ENCODE measurements around the gene CYP4F2.
"Not testable (repeated sequence)": the region's sequence is repeated elsewhere in the genome, so short reads cannot be mapped to it uniquely, and the experiment has no call there.

CYP4F2 gene, protein sequence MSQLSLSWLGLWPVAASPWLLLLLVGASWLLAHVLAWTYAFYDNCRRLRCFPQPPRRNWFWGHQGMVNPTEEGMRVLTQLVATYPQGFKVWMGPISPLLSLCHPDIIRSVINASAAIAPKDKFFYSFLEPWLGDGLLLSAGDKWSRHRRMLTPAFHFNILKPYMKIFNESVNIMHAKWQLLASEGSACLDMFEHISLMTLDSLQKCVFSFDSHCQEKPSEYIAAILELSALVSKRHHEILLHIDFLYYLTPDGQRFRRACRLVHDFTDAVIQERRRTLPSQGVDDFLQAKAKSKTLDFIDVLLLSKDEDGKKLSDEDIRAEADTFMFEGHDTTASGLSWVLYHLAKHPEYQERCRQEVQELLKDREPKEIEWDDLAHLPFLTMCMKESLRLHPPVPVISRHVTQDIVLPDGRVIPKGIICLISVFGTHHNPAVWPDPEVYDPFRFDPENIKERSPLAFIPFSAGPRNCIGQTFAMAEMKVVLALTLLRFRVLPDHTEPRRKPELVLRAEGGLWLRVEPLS

GRCh38 chr19:15897738-15898276 lies at the start of gene CYP4F2:
CYP4F2 (minus strand) TSS chr19:15898074; CDS start chr19:15897611, 463 bp downstream.
- DNase-seq (ENCODE audit: low read depth), result no peak

DNA sequence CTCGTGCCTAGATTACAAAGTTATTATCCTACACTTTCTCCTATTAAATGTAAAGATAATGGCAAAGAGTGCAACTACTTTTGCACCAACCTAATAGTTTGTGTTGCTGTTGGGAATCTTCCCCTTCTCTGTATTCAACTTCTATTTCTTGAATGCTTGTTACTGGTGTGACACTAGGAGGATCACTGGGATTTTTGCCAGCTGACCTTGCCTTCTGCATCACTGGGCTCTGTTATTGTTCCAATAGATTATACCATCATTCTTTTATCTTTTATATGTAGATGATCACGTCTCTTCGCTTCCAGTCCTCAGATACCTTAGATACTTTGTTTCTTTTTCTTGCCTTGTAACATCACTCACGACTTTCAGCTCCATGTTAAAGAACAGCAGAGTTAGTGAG lies 47.4 kb upstream of the CYP4F2 start:
- no peak for DNase-seq (ENCODE audit: low read depth)

GRCh38 chr19:15944401-15944800 lies 46.5 kb upstream of the CYP4F2 start:
- DNase-seq (ENCODE audit: low read depth), result no peak

DNA sequence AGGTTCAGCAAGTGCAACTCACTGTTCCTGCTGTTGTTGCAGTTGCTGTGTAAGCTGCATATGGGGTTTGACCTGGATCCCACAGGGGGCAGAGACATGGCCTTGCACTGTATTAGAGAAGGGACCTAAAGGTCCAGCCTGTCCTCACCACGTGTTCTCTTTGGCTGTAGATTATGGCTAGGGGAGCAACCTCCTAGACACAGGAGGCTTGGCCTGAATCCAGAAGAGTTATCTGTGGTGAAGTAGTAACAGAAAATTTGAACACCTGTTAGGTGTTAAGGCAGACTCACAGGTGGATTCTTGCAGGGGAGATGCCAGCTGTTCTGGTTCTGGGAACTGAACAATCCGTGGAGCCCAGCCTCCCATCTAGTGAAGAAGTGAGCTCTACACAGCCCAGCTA lies 39.9 kb upstream of the CYP4F2 start:
- no peak for DNase-seq (ENCODE audit: low read depth)

GRCh38 chr19:15936950-15937349 lies 39.1 kb upstream of the CYP4F2 start:
- DNase-seq (ENCODE audit: low read depth), result no peak

- no peak for DNase-seq (ENCODE audit: low read depth)
Observed at GRCh38 chr19:15936173-15936572, 38.3 kb upstream of the CYP4F2 start.

DNA sequence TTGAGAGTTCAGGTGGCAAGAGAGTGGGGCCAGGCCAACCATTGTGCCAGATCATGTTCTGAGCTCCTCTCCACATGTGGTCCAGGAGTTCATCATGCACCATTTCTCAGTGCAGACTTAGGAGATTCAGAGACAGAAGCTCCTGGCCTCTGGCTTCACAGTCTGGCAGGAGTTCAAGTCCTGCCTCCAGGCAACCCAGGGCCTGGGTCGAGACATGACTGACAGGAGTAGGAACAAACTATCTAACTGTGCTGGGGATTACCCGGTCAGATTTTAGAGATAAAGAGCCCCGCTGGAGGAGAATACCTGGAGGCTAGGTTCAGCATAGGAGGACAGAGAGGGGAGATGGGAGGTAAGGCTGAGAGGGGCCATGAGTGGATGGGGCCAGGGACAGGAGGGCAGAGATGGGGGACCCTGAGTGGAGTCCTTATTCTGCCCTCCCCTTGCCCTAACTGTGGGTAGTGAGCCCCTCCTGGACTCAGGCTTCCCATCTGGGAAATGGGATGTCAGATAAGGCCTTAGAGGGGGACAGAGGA lies 37.4 kb upstream of the CYP4F2 start:
- DNase-seq (ENCODE audit: low read depth), result no peak

- DNase-seq (ENCODE audit: low read depth), result no peak
Observed at GRCh38 chr19:15934332-15935078, 36.6 kb upstream of the CYP4F2 start, which contains the start of gene CYP4F11. CYP4F11 (minus strand) TSS chr19:15934529; CDS start chr19:15934408, 121 bp downstream.

GRCh38 chr19:15933761-15934331 lies 36.0 kb upstream of the CYP4F2 start:
- DNase-seq (ENCODE audit: low read depth), result not testable (repeated sequence)

- no peak for DNase-seq (ENCODE audit: low read depth)
Observed at GRCh38 chr19:15928321-15928720, 30.4 kb upstream of the CYP4F2 start.

GRCh38 chr19:15926484-15926883 lies 28.6 kb upstream of the CYP4F2 start:
- no peak for DNase-seq (ENCODE audit: low read depth)

GRCh38 chr19:15923702-15924101 lies 25.8 kb upstream of the CYP4F2 start:
- DNase-seq (ENCODE audit: low read depth), result no peak

DNA sequence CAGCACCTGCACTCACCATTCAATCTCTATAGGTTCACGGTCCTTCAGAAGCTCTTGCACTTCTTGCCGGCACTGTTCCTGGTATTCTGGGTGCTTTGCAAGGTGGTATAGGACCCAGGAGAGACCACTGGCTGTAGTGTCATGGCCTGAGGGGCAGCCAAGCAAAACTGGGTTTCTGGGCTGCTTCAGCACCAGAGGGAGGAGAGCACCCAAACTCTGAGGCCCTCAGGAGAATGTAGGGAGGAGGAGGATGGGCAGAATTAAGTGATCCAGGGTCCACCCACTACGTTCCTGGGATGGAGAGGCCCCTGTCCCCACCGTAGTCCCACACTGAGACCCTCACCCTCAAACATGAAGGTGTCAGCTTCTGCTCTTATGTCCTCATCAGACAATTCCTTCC lies 24.1 kb upstream of the CYP4F2 start:
- no peak for DNase-seq (ENCODE audit: low read depth)

DNA sequence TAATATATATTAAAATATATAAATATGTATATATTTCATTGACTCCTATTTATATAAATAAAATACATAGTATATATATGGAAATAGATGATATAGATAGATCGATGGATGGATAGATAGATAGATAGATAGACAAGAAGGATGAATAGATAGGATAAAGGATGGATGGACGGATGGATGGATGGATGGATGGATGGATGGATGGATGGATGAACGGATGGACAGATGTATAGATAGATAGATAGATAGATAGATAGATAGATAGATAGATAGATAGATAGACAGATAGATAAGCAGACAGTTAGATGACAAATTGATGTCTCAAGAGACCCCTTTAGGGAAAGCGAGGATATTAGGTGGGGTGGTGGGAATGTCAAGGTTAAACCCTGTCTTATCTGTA lies 21.4 kb upstream of the CYP4F2 start:
- no peak for DNase-seq (ENCODE audit: low read depth)

GRCh38 chr19:15915109-15915508 lies 17.2 kb upstream of the CYP4F2 start:
- DNase-seq (ENCODE audit: low read depth), result no peak

- no peak for DNase-seq (ENCODE audit: low read depth)
Observed at GRCh38 chr19:15913830-15914229, 16.0 kb upstream of the CYP4F2 start.

DNA sequence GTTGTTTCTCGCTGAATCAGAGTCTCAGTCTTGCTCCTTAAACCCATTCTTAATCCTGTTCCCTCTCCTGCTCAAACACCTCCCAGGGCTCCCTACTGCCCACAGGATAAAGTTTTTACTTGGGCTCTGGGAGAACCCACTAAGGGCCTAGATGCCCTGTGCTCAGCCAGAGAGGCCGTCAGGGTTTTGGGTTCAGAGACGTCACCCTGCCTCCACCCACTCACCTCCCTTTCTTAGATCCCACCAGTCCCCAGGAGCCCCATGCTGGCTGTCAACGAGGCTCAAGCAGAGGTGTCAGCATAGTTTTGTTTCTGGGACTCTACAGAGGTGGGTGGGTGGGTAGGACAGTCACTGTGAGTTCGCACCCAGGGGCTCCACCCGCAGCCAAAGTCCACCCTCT lies 15.5 kb upstream of the CYP4F2 start:
- no peak for DNase-seq (ENCODE audit: low read depth)

DNA sequence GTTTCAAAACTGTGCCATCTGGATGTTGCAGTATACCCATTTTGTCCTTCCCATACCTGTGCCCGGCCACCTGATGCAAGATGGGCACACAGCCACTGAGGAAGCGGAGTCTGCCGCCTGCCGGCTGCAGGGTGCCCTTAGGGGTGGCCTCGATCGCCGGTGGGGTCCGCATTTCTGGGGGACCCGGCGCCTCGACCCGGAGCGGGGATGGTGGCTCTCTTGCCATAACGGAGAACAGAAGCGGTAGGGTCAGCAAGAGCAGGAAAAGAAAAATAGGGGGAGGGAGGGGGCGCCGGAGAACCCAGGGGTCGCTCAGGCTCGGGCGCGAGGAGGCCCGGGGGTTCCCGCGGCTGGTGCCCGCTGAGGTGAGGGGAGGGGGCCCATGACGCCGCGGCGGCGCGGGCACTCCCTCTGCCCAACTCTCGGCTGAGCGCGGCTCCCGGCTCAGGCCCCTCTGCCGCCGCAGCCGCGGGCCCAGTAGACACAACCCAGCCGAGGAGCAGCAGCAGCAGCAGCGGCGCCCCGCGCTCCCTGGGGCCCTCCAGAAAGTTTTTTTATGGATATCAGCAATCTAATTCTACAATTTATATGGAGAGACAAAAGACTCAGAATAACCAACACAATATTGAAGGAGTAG lies 13.8 kb upstream of the CYP4F2 start:
- DNase-seq (ENCODE audit: low read depth), result no peak

DNA sequence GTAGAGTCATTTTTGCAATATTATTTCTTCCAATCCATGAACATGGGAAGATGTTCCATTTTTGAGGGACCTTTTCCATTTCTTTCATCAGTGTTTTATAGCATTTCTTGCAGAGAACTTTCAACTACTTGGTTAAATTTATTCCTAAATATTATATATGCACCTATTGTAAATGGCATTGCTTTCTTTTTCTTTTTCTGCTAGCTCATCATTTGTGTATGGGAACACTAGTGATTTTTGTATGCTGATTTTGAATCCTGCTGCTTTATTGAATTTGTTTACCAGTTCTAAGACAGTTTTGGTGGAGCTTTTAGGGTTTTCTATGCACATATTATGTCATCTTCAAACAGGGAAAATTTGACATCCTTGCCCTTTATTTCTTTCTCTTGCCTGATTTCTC lies 7.2 kb upstream of the CYP4F2 start:
- no peak for DNase-seq (ENCODE audit: low read depth)

- DNase-seq (ENCODE audit: low read depth), result not testable (repeated sequence)
Observed at GRCh38 chr19:15902898-15903297, 5.0 kb upstream of the CYP4F2 start.

DNA sequence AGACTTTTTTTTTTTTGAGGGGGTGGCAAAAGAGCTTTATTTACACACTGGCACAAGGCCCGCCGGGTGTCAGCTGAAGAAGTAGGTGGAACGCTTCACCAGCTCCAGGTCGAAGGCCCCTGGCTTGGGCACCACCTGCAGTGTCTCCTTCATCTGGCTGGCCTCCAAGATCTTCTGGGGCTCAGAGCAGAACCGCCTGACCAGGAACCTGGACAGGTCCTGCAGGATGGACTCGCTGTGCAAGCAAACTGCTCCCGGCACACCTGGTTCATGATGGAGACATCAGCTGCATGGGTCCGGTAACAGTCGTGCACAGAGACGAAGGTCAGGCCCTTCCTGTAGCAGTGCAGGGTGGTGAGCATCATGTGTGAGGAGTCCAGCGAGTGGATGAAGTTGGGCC lies 4.4 kb upstream of the CYP4F2 start:
- DNase-seq (ENCODE audit: low read depth), result no peak

- no peak for DNase-seq (ENCODE audit: low read depth)
Observed at GRCh38 chr19:15900504-15900903, 2.6 kb upstream of the CYP4F2 start.
